NCI-H345 treated with DMSO at 0.1 percent for 48 hours (cell line): ENCODE results near the gene NEDD9.

Experiments
- DNase-seq: peaks from one replicate; lab custom pipeline; 2025; ENCODE audit not compliant: unreplicated experiment; lab: John Stamatoyannopoulos, UW

Gene NEDD9

GRCh38 chr6:11218538-11219399 lies 13.7 kb downstream of the NEDD9 start:
- DNase-seq: no peak

- no peak for DNase-seq
These were observed 14.4 kb downstream of the NEDD9 start for GRCh38 chr6:11218102-11218442.

DNA sequence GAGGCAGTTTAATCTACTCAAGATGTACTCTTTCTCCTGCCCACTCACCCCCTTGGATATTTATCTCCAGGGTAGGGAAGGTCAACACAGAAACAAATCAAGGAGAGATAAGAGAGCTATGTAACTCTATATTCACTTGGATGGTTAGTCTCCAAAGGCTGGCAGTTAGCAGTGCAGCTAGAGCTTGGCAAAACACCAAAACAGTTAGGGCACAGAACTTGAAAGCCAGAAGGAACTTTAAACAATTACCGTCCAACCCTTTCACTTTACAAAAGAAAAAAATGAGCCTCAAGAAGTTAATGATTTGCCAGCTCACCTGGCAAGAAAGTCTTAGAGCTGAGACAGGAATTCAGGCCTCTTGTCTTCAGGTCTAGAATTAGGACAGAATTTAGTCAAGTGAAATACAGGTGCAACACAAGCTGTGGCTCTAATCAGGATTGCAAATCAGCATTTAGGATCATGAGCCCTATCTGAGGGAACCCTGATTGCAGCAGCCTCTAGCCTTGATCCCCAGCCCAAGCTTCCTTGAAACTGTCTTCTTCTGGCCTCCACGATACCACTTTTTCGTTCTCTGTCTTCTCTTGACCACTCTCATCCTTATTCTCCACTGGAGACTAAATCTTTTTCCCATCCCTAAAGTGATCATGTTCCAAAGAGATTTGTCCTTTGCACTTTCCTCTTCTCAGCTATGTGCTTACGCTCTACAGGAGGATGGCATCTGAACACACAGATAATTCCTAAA lies 14.9 kb downstream of the NEDD9 start:
- no peak for DNase-seq

GRCh38 chr6:11215773-11216172 lies 16.7 kb downstream of the NEDD9 start:
- no peak for DNase-seq

DNA sequence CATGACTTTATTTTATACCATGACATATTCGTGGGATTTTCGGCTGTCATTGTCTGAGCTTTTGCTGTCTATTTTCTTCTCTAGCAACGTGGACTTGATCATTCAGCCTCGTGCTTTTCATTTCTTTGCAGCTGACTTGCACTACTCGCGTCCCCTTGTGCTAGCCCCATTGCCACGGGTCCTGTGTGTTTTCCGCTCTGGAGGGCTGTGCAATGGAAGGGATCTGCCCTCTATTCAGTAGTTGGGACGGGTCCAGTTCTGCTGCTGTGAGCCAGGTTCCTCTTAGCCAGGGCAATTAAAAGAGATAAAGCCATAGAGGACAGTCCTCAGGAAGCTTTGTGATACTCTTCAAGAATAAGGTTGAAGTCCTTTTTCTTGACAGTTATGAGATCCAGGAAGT lies 17.6 kb downstream of the NEDD9 start:
- no peak for DNase-seq

DNA sequence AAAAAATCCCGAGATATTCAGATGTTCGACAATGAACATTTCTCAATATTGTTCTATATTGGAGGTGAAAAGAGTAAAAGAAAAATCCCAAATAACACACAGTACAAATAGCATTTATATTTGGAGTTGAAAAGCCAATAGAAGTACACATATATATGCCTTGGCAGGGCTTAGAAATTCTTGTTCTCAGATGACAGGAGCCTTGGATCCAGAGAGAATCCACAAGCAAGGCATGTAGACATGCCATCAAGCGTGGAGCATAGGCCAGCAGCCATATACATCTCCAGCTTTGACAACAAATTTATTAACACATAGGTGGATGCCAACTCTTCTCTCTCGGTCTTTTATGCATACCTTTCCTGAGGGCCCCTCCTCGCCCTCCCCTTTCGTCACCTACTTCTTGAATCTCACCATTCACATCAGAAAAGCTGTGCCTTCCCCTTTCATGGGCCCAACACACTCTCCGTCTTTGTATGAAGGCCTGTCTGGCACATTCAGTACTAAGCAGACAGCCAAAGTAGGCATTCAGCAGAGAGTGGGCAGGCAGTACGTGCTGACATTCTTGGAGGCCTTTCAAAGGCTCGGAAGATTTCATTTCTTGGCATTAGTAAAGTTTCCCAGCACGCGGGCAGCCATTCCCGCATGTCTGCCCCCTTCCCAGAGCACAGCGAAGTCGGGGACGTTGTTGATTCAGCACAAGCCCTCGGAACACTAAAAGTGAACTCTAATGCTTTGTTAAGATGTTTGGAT lies 18.2 kb downstream of the NEDD9 start:
- DNase-seq: no peak

- DNase-seq: no peak
These were observed 18.9 kb downstream of the NEDD9 start for GRCh38 chr6:11213422-11214021.

- no peak for DNase-seq
These were observed 19.8 kb downstream of the NEDD9 start for GRCh38 chr6:11212664-11213063.

GRCh38 chr6:11211254-11211653 lies 21.2 kb downstream of the NEDD9 start:
- no peak for DNase-seq

DNA sequence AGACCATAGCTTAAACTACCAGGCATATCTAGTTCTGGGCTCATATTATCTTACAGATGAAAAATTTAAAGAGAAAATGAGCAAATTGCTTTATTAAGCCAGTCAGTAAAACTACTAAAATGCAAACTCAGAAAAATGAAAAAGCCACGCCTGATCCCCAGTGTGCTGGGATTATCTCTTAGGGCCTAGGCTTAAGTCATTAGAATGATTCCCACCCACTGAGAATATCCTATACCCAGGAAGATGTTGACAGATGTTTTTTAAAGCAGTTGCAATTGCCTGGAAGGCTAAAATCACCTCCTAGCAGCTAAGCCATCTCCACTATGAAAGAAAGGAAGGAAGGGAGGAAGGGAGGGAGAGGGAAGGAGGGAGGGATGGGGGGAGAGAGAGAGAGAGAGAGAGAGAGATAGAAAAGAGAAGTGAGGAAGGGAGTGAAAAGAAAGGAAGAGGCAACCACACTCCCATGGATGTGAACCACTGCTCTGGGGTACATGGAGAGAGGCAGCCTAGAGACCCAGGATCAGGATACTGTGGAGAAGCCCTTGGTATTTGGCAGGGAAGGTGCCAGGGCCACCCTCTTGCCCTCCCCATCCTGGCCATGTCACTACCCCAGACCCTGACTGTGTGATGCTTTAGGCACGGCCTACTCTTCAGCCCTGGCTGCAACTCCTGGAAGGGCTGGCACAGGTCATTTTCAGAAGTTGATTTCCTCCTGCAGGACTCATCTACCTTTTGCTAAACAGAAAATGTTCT lies 21.9 kb downstream of the NEDD9 start:
- DNase-seq: no peak

DNA sequence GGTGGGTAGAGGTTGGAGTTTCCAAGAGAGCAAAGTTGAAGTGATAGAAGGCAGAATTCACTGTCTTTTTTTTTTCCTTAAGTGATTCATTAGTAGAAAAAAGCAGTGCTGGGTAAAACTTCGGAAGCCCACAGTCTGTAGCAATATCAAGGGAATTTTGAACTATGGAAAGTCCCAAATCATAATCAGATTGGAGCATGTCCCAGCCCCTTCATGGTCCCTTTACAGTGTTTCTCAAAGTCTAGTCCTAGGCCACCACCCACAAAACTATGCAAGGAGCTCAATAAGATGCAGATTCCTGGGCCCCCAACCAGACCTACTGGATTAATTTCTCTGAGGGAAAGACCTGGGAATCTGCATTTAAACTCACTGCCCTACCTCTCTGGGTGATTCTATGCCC lies 22.6 kb downstream of the NEDD9 start:
- no peak for DNase-seq

- no peak for DNase-seq
These were observed 23.1 kb downstream of the NEDD9 start for GRCh38 chr6:11209369-11209768.

DNA sequence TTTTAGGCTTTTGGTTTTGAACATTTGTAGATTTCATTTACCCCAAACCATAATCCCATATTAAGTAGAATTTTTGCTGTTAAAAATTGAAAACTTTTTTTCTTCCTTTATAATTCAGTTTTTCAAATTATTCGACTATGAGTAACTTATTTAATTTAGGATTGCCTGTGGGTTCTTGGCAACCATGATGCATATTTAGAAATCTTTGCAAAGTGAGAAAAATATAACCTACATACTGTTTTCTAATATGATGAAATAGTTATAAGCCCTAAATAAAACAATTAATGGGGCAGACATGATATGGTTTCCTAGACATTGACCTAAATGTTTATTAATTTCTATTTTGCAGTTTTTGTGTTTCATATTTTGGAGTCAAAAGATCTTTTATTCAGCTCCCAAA lies 23.6 kb downstream of the NEDD9 start:
- no peak for DNase-seq

GRCh38 chr6:11208267-11208666 lies 24.2 kb downstream of the NEDD9 start:
- DNase-seq: no peak

- no peak for DNase-seq
These were observed 25.1 kb downstream of the NEDD9 start for GRCh38 chr6:11207199-11207968.

- DNase-seq: no peak
These were observed 25.9 kb downstream of the NEDD9 start for GRCh38 chr6:11206576-11206975.

- no peak for DNase-seq
These were observed 27.6 kb downstream of the NEDD9 start for GRCh38 chr6:11204794-11205366.

DNA sequence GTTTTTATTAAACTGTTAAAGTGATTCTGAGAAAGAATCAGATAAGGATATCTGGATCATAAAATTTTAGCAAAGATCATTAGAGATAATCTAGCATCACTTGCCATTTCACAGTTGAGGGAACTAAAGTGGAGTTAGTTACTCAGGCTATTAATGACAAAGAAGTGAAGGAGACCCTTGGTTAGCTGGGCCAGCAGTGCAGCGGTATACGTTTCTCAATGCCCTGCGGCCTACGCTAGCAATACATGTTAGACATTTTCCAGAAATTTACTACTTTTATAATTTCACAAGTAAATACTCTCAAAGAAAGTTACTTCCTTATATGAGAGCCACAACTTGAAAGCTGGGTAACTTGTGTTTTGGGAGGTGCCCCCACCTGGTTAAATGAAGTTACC lies 28.5 kb downstream of the NEDD9 start:
- DNase-seq: no peak

DNA sequence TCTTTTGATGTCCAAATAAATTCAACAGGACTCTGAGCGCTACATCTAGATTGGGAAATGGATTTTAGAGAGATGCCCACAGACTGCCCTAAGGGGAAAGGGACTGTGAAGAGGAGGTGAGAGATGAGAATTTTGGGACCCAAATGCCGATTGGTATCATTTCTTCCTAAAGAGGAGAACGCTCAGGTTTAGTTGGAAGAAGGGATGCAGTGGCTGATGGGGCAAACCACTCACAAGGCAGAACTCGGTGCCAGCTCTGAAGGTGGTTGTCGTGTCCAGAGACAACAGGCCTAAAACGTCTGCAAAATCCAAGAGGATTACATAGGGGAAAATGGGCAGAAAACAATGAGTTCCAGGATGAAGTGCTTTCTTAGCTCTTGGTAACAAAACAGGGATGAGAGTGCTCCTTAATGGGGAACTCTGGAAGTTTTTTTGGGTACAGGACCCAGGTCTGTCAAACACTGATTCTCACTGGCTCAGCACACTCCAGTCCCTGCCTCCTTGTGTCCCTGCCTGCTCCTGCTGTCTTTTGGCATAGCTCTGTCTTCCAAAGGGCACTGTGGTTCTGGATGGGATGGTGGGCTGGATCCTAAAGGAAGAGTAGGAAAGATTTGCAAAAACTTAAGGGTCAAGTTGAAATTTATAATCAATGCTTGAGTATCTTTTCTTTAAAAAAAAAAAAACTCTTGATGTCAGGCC lies 29.0 kb downstream of the NEDD9 start:
- DNase-seq: no peak
